ENCODE measurements around the gene NUDT12. TPM values are rescaled to one million over a fixed set of nuclear protein-coding genes. Genes with fewer than 3 reads are reported as not detected.

The NUDT12 gene
- total RNA-seq, 1 experiment from 2014 or later = 9.2 TPM

DNA sequence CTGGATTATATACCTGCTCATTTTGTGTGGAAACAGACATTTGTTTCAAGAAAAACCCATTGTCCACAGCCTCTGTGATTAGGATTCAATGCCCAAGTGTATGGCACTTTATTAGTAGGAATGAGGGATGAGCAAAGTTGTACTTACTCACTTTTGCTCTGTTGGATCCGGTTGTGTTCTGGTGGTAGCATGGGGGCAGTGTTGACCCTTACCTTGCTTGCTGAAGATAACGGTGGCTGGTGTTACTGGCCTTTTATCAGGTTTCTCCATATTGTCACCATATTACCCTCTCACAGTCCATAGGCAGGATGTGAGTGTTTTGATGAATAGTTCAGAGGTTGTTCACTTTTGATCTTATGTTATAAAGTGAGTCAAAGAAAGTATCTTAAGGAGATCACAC, 42.7 kb upstream of the NUDT12 start:
- no peaks in the 10 kb centered on the region for H3K4me1 ChIP-seq (ENCODE audit: insufficient read depth, low read length)
- no peak overlapping the region for H3K27ac ChIP-seq (ENCODE audit: low read length)
- ATAC-seq = no peak
- no peaks in the 10 kb centered on the region for H3K79me2 ChIP-seq (ENCODE audit: low read length)
- H3K9me2 ChIP-seq (replicated peaks; ENCODE audit: low read length) = no peaks in the 10 kb centered on the region
- no peak overlapping the region for H2AFZ ChIP-seq (ENCODE audit: low read length)
- no peaks in the 10 kb centered on the region for H3K36me3 ChIP-seq (ENCODE audit: low read depth, low read length)
- H3K9me3 ChIP-seq (ENCODE audit: low read length) = no peaks in the 10 kb centered on the region
- no peaks in the 10 kb centered on the region for H3K27me3 ChIP-seq (ENCODE audit: low read length)
- no peaks in the 10 kb centered on the region for H3F3A ChIP-seq (ENCODE audit: low read length, unreplicated experiment)
- TF ChIP-seq, protein P1, sequence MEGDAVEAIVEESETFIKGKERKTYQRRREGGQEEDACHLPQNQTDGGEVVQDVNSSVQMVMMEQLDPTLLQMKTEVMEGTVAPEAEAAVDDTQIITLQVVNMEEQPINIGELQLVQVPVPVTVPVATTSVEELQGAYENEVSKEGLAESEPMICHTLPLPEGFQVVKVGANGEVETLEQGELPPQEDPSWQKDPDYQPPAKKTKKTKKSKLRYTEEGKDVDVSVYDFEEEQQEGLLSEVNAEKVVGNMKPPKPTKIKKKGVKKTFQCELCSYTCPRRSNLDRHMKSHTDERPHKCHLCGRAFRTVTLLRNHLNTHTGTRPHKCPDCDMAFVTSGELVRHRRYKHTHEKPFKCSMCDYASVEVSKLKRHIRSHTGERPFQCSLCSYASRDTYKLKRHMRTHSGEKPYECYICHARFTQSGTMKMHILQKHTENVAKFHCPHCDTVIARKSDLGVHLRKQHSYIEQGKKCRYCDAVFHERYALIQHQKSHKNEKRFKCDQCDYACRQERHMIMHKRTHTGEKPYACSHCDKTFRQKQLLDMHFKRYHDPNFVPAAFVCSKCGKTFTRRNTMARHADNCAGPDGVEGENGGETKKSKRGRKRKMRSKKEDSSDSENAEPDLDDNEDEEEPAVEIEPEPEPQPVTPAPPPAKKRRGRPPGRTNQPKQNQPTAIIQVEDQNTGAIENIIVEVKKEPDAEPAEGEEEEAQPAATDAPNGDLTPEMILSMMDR (conservative IDR thresholded peaks at IDR 0.05; ENCODE audit: low read depth, low read length) = no peak
- no peak for TF ChIP-seq EZH2 (IDR thresholded peaks at IDR 0.05; ENCODE audit: low read length, unreplicated experiment)
- no peak for TF ChIP-seq EZH2phosphoT487 (IDR thresholded peaks at IDR 0.05; ENCODE audit: borderline replicate concordance, low read length)
- no peak overlapping the region for H3K4me3 ChIP-seq (ENCODE audit: low read length)
- intact Hi-C loops (cut with micrococcal nuclease) = no loop called here
- ChIA-PET CTCF (no interaction called here), POLR2A (ENCODE audit: unreplicated experiment) (no interaction called here)
- H3K4me2 ChIP-seq (ENCODE audit: low read length) = no peak overlapping the region
- DNase-seq = no peak
- H3K9ac ChIP-seq (ENCODE audit: low read length) = no peak overlapping the region
- BruUV-seq (replicated peaks) = no TSS peak
- no peaks in the 10 kb centered on the region for H4K20me1 ChIP-seq (ENCODE audit: low read length)

DNA sequence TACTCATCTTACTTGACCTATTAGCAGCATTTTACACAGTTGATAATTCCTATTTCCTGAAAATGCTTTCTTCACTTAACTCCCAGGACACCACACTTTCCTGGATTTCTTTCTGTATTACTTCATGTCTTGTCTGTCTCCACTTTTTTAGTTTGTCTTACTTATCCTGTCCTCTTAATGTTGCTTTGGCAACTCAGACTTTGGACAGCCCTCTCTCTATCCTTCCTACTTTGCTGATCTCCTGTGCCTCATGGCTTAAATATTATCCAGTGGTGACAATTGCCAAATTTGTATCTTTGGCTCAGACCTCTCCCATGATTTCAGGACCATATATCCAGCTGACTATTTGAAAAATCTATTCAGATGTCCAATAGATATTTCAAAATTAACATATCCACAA, 39.8 kb upstream of the NUDT12 start:
- no peaks in the 10 kb centered on the region for H3K4me1 ChIP-seq (ENCODE audit: insufficient read depth, low read length)
- CTCF ChIA-PET = no interaction called here
- H3K9me2 ChIP-seq (replicated peaks; ENCODE audit: low read length) = no peaks in the 10 kb centered on the region
- POLR2A ChIA-PET (ENCODE audit: unreplicated experiment) = no interaction called here
- intact Hi-C loops (cut with micrococcal nuclease) = no loop called here
- DNase-seq = no peak
- H3K9ac ChIP-seq (ENCODE audit: low read length) = no peak overlapping the region
- no peaks in the 10 kb centered on the region for H4K20me1 ChIP-seq (ENCODE audit: low read length)
- TF ChIP-seq EZH2phosphoT487 (IDR thresholded peaks at IDR 0.05; ENCODE audit: borderline replicate concordance, low read length) (no peak), EZH2 (IDR thresholded peaks at IDR 0.05; ENCODE audit: low read length, unreplicated experiment) (no peak)
- TF ChIP-seq, protein P1 (conservative IDR thresholded peaks at IDR 0.05; ENCODE audit: low read depth, low read length) = no peak
- H3K4me2 ChIP-seq (ENCODE audit: low read length) = no peak overlapping the region
- no peaks in the 10 kb centered on the region for H3F3A ChIP-seq (ENCODE audit: low read length, unreplicated experiment)
- ATAC-seq = no peak
- no peak overlapping the region for H3K27ac ChIP-seq (ENCODE audit: low read length)
- no peaks in the 10 kb centered on the region for H3K9me3 ChIP-seq (ENCODE audit: low read length)
- no peak overlapping the region for H2AFZ ChIP-seq (ENCODE audit: low read length)
- no peak overlapping the region for H3K4me3 ChIP-seq (ENCODE audit: low read length)
- no TSS peak for BruUV-seq (replicated peaks)
- no peaks in the 10 kb centered on the region for H3K27me3 ChIP-seq (ENCODE audit: low read length)
- no peaks in the 10 kb centered on the region for H3K36me3 ChIP-seq (ENCODE audit: low read depth, low read length)
- no peaks in the 10 kb centered on the region for H3K79me2 ChIP-seq (ENCODE audit: low read length)

DNA sequence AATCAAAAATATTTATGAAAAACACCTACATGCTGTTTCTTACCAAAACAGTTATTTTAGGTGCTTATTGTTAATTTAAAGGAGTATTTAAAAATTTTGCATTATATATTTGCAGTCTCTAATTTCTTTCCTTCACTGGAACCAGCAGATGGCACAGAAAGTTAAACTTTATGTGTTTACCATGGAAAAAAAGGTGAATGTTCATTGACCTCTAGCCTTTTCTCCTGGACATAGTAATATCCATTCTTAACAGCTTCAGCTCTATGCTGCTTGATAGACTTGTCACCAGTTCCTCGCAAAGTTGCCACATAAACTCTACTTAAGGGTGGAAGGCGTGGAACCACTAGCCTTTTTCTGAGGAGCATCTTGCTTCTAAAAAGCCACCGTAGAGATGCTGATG, 38.7 kb upstream of the NUDT12 start:
- ChIA-PET POLR2A (ENCODE audit: unreplicated experiment) (no interaction called here), CTCF (no interaction called here)
- H3K4me3 ChIP-seq (ENCODE audit: low read length) = no peak overlapping the region
- intact Hi-C loops (cut with micrococcal nuclease) = no loop called here
- no peaks in the 10 kb centered on the region for H3K4me1 ChIP-seq (ENCODE audit: insufficient read depth, low read length)
- H3K36me3 ChIP-seq (ENCODE audit: low read depth, low read length) = no peaks in the 10 kb centered on the region
- no peak overlapping the region for H3K27ac ChIP-seq (ENCODE audit: low read length)
- DNase-seq (no peak), ATAC-seq (no peak)
- H3F3A ChIP-seq (ENCODE audit: low read length, unreplicated experiment) = no peaks in the 10 kb centered on the region
- no peak overlapping the region for H3K4me2 ChIP-seq (ENCODE audit: low read length)
- no TSS peak for BruUV-seq (replicated peaks)
- H3K9me2 ChIP-seq (replicated peaks; ENCODE audit: low read length) = no peaks in the 10 kb centered on the region
- H4K20me1 ChIP-seq (ENCODE audit: low read length) = no peaks in the 10 kb centered on the region
- H3K9ac ChIP-seq (ENCODE audit: low read length) = no peak overlapping the region
- no peaks in the 10 kb centered on the region for H3K9me3 ChIP-seq (ENCODE audit: low read length)
- H3K27me3 ChIP-seq (ENCODE audit: low read length) = no peaks in the 10 kb centered on the region
- no peak for TF ChIP-seq EZH2phosphoT487 (IDR thresholded peaks at IDR 0.05; ENCODE audit: borderline replicate concordance, low read length)
- TF ChIP-seq, protein P1 (conservative IDR thresholded peaks at IDR 0.05; ENCODE audit: low read depth, low read length) = no peak
- no peak for TF ChIP-seq EZH2 (IDR thresholded peaks at IDR 0.05; ENCODE audit: low read length, unreplicated experiment)
- no peak overlapping the region for H2AFZ ChIP-seq (ENCODE audit: low read length)
- H3K79me2 ChIP-seq (ENCODE audit: low read length) = no peaks in the 10 kb centered on the region

All from PC-3 (cell line).